CD14-positive monocyte (primary cell): ENCODE results near the gene FADS3. TPM values are rescaled to one million over a fixed set of nuclear protein-coding genes. Genes with fewer than 3 reads are reported as not detected.

Experiments
- DNase-seq, 3 donors: peaks; one replicate each; pipeline ENCODE4 v3.0.0-alpha.2; 2011 to 2022
- H2AFZ ChIP-seq: 2 replicates; pipeline ENCODE4 v1.6.0; 2012; ENCODE audit warnings: mild to moderate bottlenecking, low read depth, low read length, inconsistent platforms; ENCODE audit not compliant: insufficient read depth, poor library complexity, severe bottlenecking
- H3K27ac ChIP-seq, 2 donors: 1 replicate in 1 of 2; 2 replicates in 1 of 2; pipeline ENCODE4 v1.5.1; 2012 to 2013; ENCODE audit warnings: low read length in 2 of 2, control low read depth in 1 of 2, inconsistent platforms in 1 of 2, low read depth in 1 of 2, mild to moderate bottlenecking in 1 of 2
- H3K27me3 ChIP-seq, 2 donors: one replicate each; pipeline versions ENCODE4 v1.6.0 to v1.6.1; 2011 to 2013; ENCODE audit warnings: low read length in 2 of 2; ENCODE audit not compliant: control insufficient read depth in 2 of 2, insufficient read depth in 2 of 2
- H3K36me3 ChIP-seq, 2 donors: replicated peaks in 1 of 2; 1 replicate in 1 of 2; 2 replicates in 1 of 2; pipeline versions ENCODE4 v1.5.1 to v1.6.1; 2012 to 2013; ENCODE audit warnings: low read length in 2 of 2, control low read depth in 1 of 2, inconsistent platforms in 1 of 2, mild to moderate bottlenecking in 1 of 2; ENCODE audit not compliant: insufficient read depth in 2 of 2, control insufficient read depth in 1 of 2
- H3K4me1 ChIP-seq, 2 donors: 1 replicate in 1 of 2; 2 replicates in 1 of 2; pipeline versions ENCODE4 v1.5.1 to v1.6.1; 2012 to 2013; ENCODE audit warnings: low read length in 2 of 2, control low read depth in 1 of 2, inconsistent platforms in 1 of 2, mild to moderate bottlenecking in 1 of 2, moderate library complexity in 1 of 2; ENCODE audit not compliant: insufficient read depth in 2 of 2, control insufficient read depth in 1 of 2
- H3K4me2 ChIP-seq: replicated peaks from 2 replicates; pipeline ENCODE3; 2012; ENCODE audit warnings: low read length, moderate library complexity, mild to moderate bottlenecking; ENCODE audit not compliant: poor library complexity, severe bottlenecking; ENCODE audit errors: extremely low read depth
- H3K4me3 ChIP-seq, 3 experiments: fragments of 200-600 bp in 1 of 3; sonication (generic) in 1 of 3; replicated peaks in 1 of 3; 1 replicate in 2 of 3; 2 replicates in 1 of 3; pipeline ENCODE4 v1.5.1; 2011 to 2013; ENCODE audit warnings: low read length in 3 of 3, mild to moderate bottlenecking in 3 of 3, control low read depth in 2 of 3, low read depth in 2 of 3, inconsistent platforms in 1 of 3, moderate library complexity in 1 of 3
- H3K79me2 ChIP-seq: 2 replicates; pipeline ENCODE4 v1.6.0; 2012; ENCODE audit warnings: mild to moderate bottlenecking, control low read depth, inconsistent platforms, low read length, moderate library complexity; ENCODE audit not compliant: insufficient read depth
- H3K9ac ChIP-seq: 2 replicates; pipeline ENCODE4 v1.6.0; 2017; ENCODE audit warnings: low read length, mild to moderate bottlenecking; ENCODE audit not compliant: insufficient read depth, poor library complexity, severe bottlenecking
- H3K9me3 ChIP-seq, 2 donors: replicated peaks in 1 of 2; 1 replicate in 1 of 2; 2 replicates in 1 of 2; pipeline versions ENCODE4 v1.5.1 to v1.6.1; 2012 to 2013; ENCODE audit warnings: low read length in 2 of 2, control low read depth in 1 of 2; ENCODE audit not compliant: control insufficient read depth in 1 of 2, insufficient read depth in 1 of 2
- H4K20me1 ChIP-seq: 2 replicates; pipeline ENCODE4 v1.6.0; 2012; ENCODE audit warnings: mild to moderate bottlenecking, low read length, control low read depth, moderate library complexity; ENCODE audit not compliant: insufficient read depth
- H3K27ac Mint-ChIP-seq, 7 donors: one replicate each; pipeline ENCODE4 v1.8.0; 2020; ENCODE audit warnings: mild to moderate bottlenecking in 7 of 7, mixed read lengths in 7 of 7, moderate library complexity in 6 of 7, inconsistent platforms in 2 of 7
- H3K27me3 Mint-ChIP-seq, 3 donors: one replicate each; pipeline ENCODE4 v1.8.0; 2021 to 2022; ENCODE audit warnings: low read depth in 3 of 3, mild to moderate bottlenecking in 3 of 3, mixed read lengths in 3 of 3, moderate library complexity in 3 of 3, inconsistent platforms in 1 of 3
- H3K36me3 Mint-ChIP-seq, 2 donors: one replicate each; pipeline ENCODE4 v1.8.0; 2020; ENCODE audit warnings: mixed read lengths in 2 of 2, inconsistent platforms in 1 of 2, mild to moderate bottlenecking in 1 of 2
- H3K4me1 Mint-ChIP-seq: one replicate; pipeline ENCODE4 v1.8.0; 2020; ENCODE audit warnings: mild to moderate bottlenecking, mixed read lengths
- H3K4me3 Mint-ChIP-seq, 2 donors: one replicate each; pipeline ENCODE4 v1.8.0; 2020; ENCODE audit warnings: mild to moderate bottlenecking in 2 of 2, mixed read lengths in 2 of 2, moderate library complexity in 1 of 2
- H3K9me3 Mint-ChIP-seq, 7 donors: one replicate each; pipeline ENCODE4 v1.8.0; 2020 to 2022; ENCODE audit warnings: mixed read lengths in 7 of 7, mild to moderate bottlenecking in 6 of 7, moderate library complexity in 6 of 7, inconsistent platforms in 2 of 7
- WGBS: methylation state at CpG from one replicate; pipeline ENCODE4 v1.1.5; 2013; ENCODE audit warnings: missing lambda C conversion rate; ENCODE audit not compliant: insufficient coverage; 5-methylcytosine and 5-hydroxymethylcytosine counted together
- intact Hi-C, 2 donors: fragments of 100-400 bp; cut with micrococcal nuclease; formaldehyde crosslinking; loops; one replicate each; pipeline versions ENCODE4 v1.15.0 to v1.15.1; 2023
- polyA plus RNA-seq, 3 donors: library from polyadenylated mRNA; depleted of rRNA in 1 of 3; unstranded in 2 of 3; stranded (reverse) in 1 of 3; fragments of 300-500 nt in 2 of 3; fragments of >200 nt in 1 of 3; fragmentation: Illumina TruSeq in 2 of 3; gene quantifications; 1 replicate in 2 of 3; 2 replicates in 1 of 3; pipeline ENCODE4 v1.2.3, GENCODE V29; 2012 to 2021
- TF ChIP-seq, protein P1 (sequence below): fragments of 200-600 bp; IDR thresholded peaks from one replicate; pipeline ENCODE4 v1.8.0; 2022; ENCODE audit warnings: antibody characterized with exemption, mild to moderate bottlenecking

FADS3 gene
- polyA plus RNA-seq, 3 donors, result 2.5 to 6.8 (median 5.8) TPM

DNA sequence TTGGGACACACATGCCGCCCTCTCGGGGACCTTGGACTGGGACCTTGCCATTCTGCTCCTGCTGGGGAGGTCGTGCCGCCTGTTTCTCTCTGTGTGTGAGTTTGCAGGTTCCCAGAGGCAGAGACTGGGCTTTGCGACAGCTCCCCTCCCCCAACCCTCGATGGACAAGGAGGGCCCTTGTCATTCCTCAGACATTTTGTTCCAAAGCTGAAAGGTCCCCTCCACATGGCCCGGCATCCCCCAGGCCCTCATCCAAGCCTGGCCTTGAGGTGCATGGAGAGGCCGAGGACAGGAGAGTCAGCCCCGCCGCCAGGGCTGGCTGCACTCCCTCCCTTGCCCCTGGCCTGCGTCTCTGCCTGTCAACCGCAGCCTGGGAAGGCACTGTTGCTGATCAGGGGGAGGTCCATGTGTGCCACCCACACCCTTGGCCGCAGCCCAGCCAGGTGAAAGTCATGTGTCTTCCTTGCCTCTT lies 37.6 kb downstream of the FADS3 start:
- Histone ChIP-seq H2AFZ (no peak overlapping the region), H3K4me3 (no peak overlapping the region), H3K36me3 (peaks cover 21 to 28% of the 10 kb centered on the region in 2 donors), H3K27ac (no peak overlapping the region), H3K27me3 (no peaks in the 10 kb centered on the region), H3K9ac (no peak overlapping the region), H3K79me2 (no peaks in the 10 kb centered on the region), H4K20me1 (no peaks in the 10 kb centered on the region), H3K4me2 (no peak overlapping the region), H3K9me3 (no peaks in the 10 kb centered on the region), H3K4me1 (no peaks in the 10 kb centered on the region)
- TF ChIP-seq, protein P1, sequence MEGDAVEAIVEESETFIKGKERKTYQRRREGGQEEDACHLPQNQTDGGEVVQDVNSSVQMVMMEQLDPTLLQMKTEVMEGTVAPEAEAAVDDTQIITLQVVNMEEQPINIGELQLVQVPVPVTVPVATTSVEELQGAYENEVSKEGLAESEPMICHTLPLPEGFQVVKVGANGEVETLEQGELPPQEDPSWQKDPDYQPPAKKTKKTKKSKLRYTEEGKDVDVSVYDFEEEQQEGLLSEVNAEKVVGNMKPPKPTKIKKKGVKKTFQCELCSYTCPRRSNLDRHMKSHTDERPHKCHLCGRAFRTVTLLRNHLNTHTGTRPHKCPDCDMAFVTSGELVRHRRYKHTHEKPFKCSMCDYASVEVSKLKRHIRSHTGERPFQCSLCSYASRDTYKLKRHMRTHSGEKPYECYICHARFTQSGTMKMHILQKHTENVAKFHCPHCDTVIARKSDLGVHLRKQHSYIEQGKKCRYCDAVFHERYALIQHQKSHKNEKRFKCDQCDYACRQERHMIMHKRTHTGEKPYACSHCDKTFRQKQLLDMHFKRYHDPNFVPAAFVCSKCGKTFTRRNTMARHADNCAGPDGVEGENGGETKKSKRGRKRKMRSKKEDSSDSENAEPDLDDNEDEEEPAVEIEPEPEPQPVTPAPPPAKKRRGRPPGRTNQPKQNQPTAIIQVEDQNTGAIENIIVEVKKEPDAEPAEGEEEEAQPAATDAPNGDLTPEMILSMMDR, result no peak
- H3K4me3 Mint-ChIP-seq, result no peak overlapping the region
- H3K4me1 Mint-ChIP-seq, result peaks cover 1% of the 10 kb centered on the region
- intact Hi-C loops, result no loop called here
- H3K27me3 Mint-ChIP-seq, result no peaks in the 10 kb centered on the region
- no peak for DNase-seq
- H3K9me3 Mint-ChIP-seq, result no peaks in the 10 kb centered on the region
- H3K27ac Mint-ChIP-seq, result peak overlapping the region in 2 of 7 donors; percentile 20 to 25
- peaks cover 18 to 86% of the 10 kb centered on the region in 2 donors for H3K36me3 Mint-ChIP-seq
- 97% methylated on average over 7 of the region's 13 CpGs for WGBS

DNA sequence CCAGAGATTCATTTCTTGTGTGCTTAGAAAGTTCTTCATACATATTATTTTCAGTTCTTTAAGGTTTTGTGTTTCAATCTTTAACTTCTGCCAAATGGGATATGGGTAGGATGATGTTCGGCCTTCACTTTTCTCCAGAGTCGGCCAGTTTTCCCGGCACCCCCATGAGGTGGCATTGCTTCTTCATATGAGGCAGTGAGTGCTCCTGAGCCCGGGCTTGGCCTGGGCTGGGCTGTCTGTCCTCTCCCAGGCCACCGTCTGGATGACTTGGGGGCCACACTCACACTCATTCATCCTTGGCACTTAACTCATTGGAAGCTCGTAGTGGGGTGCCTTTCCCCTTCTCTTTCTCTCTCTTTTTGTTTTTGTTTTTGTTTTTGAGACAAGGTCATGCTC lies 39.4 kb downstream of the FADS3 start:
- H3K9me3 ChIP-seq, result no peaks in the 10 kb centered on the region
- DNase-seq, result no peak
- no peaks in the 10 kb centered on the region for H3K79me2 ChIP-seq
- Mint-ChIP-seq H3K9me3 (peaks cover 0 to 2% (median 0%) of the 10 kb centered on the region in 7 donors), H3K4me3 (no peak overlapping the region), H3K27ac (peak overlapping the region in 1 of 7 donors; percentile 67), H3K27me3 (no peaks in the 10 kb centered on the region), H3K36me3 (peaks cover 31 to 88% of the 10 kb centered on the region in 2 donors), H3K4me1 (peaks cover 1% of the 10 kb centered on the region)
- no peaks in the 10 kb centered on the region for H3K27me3 ChIP-seq
- H3K36me3 ChIP-seq, result peaks cover 26 to 45% of the 10 kb centered on the region in 2 donors
- no peak overlapping the region for H2AFZ ChIP-seq
- H3K9ac ChIP-seq, result no peak overlapping the region
- 100% methylated on average over 3 of the region's 6 CpGs for whole genome bisulfite sequencing
- H3K4me2 ChIP-seq, result no peak overlapping the region
- no peak overlapping the region for H3K27ac ChIP-seq
- TF ChIP-seq, protein P1, result no peak
- intact Hi-C loops, result no loop called here
- H3K4me1 ChIP-seq, result no peaks in the 10 kb centered on the region
- H4K20me1 ChIP-seq, result no peaks in the 10 kb centered on the region
- H3K4me3 ChIP-seq, result no peak overlapping the region
